ENCODE measurements around the gene SVOP. TPM values are rescaled to one million over a fixed set of nuclear protein-coding genes. Genes with fewer than 3 reads are reported as not detected.

SVOP gene
- total RNA-seq, 1 experiment from 2014 or later = 0.47 TPM

- RAD21 ChIA-PET (ENCODE audit: low non-redundant PET in 1 of 2, low total read pairs in 2 of 2, uncharacterized antibody in 2 of 2, unreplicated experiment in 2 of 2) = no interaction called here
- no peak overlapping the region for H3K9ac ChIP-seq (ENCODE audit: low read length)
- CTCF ChIA-PET = no interaction called here
- BruUV-seq (replicated peaks) = no TSS peak
- POLR2A ChIA-PET = no interaction called here
- H3K9me2 ChIP-seq (ENCODE audit: insufficient read depth) = no peaks in the 10 kb centered on the region
- no peak overlapping the region for H3K4me2 ChIP-seq (ENCODE audit: low read length)
- TF ChIP-seq MAX (IDR thresholded peaks at IDR 0.05) = no peak
- H3K79me2 ChIP-seq (ENCODE audit: insufficient read depth, low read length) = no peaks in the 10 kb centered on the region
- H3K9me3 ChIP-seq (ENCODE audit: control insufficient read depth in 1 of 2, insufficient read depth in 1 of 2, low read depth in 1 of 2, low read length in 2 of 2) = no peaks in the 10 kb centered on the region
- H3K4me3 ChIP-seq (replicated peaks in 1 of 2; ENCODE audit: low read depth in 1 of 2, low read length in 2 of 2) = no peak overlapping the region
- ATAC-seq (no peak), DNase-seq (ENCODE audit: low read depth, low spot score) (no peak)
- no peak overlapping the region for H3K27ac ChIP-seq (ENCODE audit: low read depth, low read length)
- H4K20me1 ChIP-seq (ENCODE audit: insufficient read depth) = no peaks in the 10 kb centered on the region
- no peaks in the 10 kb centered on the region for H3K4me1 ChIP-seq (ENCODE audit: control insufficient read depth in 1 of 2, insufficient read depth in 2 of 2, low read length in 2 of 2)
- intact Hi-C loops (cut with micrococcal nuclease) = no loop called here
- H2AFZ ChIP-seq (ENCODE audit: low read depth, low read length, poor library complexity, severe bottlenecking) = no peak overlapping the region
- H3K27me3 ChIP-seq (ENCODE audit: insufficient read depth, low read length) = no peaks in the 10 kb centered on the region; the same call in 1 of the 2 replicates
- H3K36me3 ChIP-seq (ENCODE audit: control insufficient read depth in 1 of 2, insufficient read depth in 2 of 2, low read length in 2 of 2) = no peaks in the 10 kb centered on the region
These were observed 16.9 kb downstream of the SVOP start for GRCh38 chr12:109004017-109004416.

DNA sequence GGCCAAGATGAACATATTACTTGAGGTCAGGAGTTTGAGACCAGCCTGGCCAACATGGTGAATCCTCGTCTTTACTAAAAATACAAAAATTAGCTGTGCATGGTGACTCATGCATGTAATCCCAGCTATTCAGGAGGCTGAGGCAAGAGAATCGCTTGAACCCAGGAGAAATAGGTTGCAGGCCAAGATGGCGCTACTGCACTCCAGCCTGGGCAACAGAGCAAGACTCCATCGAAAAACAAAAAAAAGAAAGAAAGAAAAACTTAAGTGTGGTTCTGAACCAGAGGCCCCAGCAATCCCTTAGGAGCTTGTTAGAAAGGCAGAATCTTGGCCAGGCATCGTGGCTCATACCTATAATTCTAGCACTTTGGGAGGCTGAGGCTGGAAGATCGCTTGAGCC, 24.5 kb downstream of the SVOP start:
- ATAC-seq (no peak), DNase-seq (ENCODE audit: low read depth, low spot score) (no peak)
- Histone ChIP-seq H3K4me1 (ENCODE audit: control insufficient read depth in 1 of 2, insufficient read depth in 2 of 2, low read length in 2 of 2) (0 out of 4 replicates have a peak, but pooled peaks cover 0 to 5% of the 10 kb centered on the region in 2 experiments), H3K9me2 (ENCODE audit: insufficient read depth) (no peaks in the 10 kb centered on the region), H4K20me1 (ENCODE audit: insufficient read depth) (no peaks in the 10 kb centered on the region), H3K9ac (ENCODE audit: low read length) (no peak overlapping the region), H3K79me2 (ENCODE audit: insufficient read depth, low read length) (no peaks in the 10 kb centered on the region), H2AFZ (ENCODE audit: low read depth, low read length, poor library complexity, severe bottlenecking) (peak overlapping the region; percentile 82), H3K27ac (ENCODE audit: low read depth, low read length) (peak overlapping the region; percentile 35; the same call in 1 of the 2 replicates), H3K9me3 (ENCODE audit: control insufficient read depth in 1 of 2, insufficient read depth in 1 of 2, low read depth in 1 of 2, low read length in 2 of 2) (no peaks in the 10 kb centered on the region), H3K27me3 (ENCODE audit: insufficient read depth, low read length) (no peaks in the 10 kb centered on the region), H3K4me2 (ENCODE audit: low read length) (peak overlapping the region; percentile 54), H3K36me3 (ENCODE audit: control insufficient read depth in 1 of 2, insufficient read depth in 2 of 2, low read length in 2 of 2) (no peaks in the 10 kb centered on the region), H3K4me3 (replicated peaks in 1 of 2; ENCODE audit: low read depth in 1 of 2, low read length in 2 of 2) (peak overlapping the region; percentile 20 to 39; a peak in 3 of 4 replicates)
- POLR2A ChIA-PET = no interaction called here
- intact Hi-C loops (cut with micrococcal nuclease) = no loop called here
- CTCF ChIA-PET = no interaction called here
- RAD21 ChIA-PET (ENCODE audit: low non-redundant PET in 1 of 2, low total read pairs in 2 of 2, uncharacterized antibody in 2 of 2, unreplicated experiment in 2 of 2) = no interaction called here
- no TSS peak for BruUV-seq (replicated peaks)
- TF ChIP-seq CBX3 (IDR thresholded peaks at IDR 0.05; ENCODE audit: low read depth) (no peak), SRF (IDR thresholded peaks at IDR 0.05; ENCODE audit: low read depth) (no peak), POLR2AphosphoS5 (IDR thresholded peaks at IDR 0.05; ENCODE audit: low read depth, low read length) (no peak), CEBPB (IDR thresholded peaks at IDR 0.05; ENCODE audit: low read depth) (no peak), JUND (IDR thresholded peaks at IDR 0.05) (no peak), REST (IDR thresholded peaks at IDR 0.05; ENCODE audit: low read depth) (no peak), ZFX (IDR thresholded peaks at IDR 0.05) (no peak), ZNF274 (IDR thresholded peaks at IDR 0.05; ENCODE audit: low read depth, low read length) (no peak), YY1 (IDR thresholded peaks at IDR 0.05; ENCODE audit: extremely low read depth, insufficient replicate concordance, low read depth, low read length) (no peak), POLR2A (IDR thresholded peaks at IDR 0.05; ENCODE audit: borderline replicate concordance, extremely low read depth, insufficient read depth, insufficient read length) (no peak), EZH2phosphoT487 (IDR thresholded peaks at IDR 0.05; ENCODE audit: borderline replicate concordance) (no peak), EZH2 (IDR thresholded peaks at IDR 0.05) (no peak)
- TF ChIP-seq, protein P1, sequence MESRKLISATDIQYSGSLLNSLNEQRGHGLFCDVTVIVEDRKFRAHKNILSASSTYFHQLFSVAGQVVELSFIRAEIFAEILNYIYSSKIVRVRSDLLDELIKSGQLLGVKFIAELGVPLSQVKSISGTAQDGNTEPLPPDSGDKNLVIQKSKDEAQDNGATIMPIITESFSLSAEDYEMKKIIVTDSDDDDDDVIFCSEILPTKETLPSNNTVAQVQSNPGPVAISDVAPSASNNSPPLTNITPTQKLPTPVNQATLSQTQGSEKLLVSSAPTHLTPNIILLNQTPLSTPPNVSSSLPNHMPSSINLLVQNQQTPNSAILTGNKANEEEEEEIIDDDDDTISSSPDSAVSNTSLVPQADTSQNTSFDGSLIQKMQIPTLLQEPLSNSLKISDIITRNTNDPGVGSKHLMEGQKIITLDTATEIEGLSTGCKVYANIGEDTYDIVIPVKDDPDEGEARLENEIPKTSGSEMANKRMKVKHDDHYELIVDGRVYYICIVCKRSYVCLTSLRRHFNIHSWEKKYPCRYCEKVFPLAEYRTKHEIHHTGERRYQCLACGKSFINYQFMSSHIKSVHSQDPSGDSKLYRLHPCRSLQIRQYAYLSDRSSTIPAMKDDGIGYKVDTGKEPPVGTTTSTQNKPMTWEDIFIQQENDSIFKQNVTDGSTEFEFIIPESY (IDR thresholded peaks at IDR 0.05; ENCODE audit: extremely low read depth, insufficient replicate concordance, low read length) = no peak

All from HCT116 (cell line).